NCI-H82 (cell line): ENCODE results near the gene TOR4A.
"Not testable (repeated sequence)": the region's sequence is repeated elsewhere in the genome, so short reads cannot be mapped to it uniquely, and the experiment has no call there.

ENCODE experiments used
- DNase-seq: peaks from one replicate; lab custom pipeline; 2025; lab: John Stamatoyannopoulos, UW

Gene TOR4A

GRCh38 chr9:137237759-137238726 lies 39.5 kb upstream of the TOR4A start:
- peak; percentile 48 for DNase-seq

- not testable (repeated sequence) for DNase-seq
Observed at GRCh38 chr9:137239541-137240200, 37.9 kb upstream of the TOR4A start.

GRCh38 chr9:137240318-137240840 lies 37.1 kb upstream of the TOR4A start:
- peak; percentile 71 for DNase-seq

GRCh38 chr9:137240841-137241489 lies 36.6 kb upstream of the TOR4A start, which contains the start of gene TUBB4B:
Gene TUBB4B (plus strand): TSS chr9:137241287. CDS start chr9:137241361, 74 bp downstream.
- peak; percentile 100 for DNase-seq

- peak; percentile 94 for DNase-seq
Observed at GRCh38 chr9:137241490-137242268, 35.8 kb upstream of the TOR4A start.

- DNase-seq = no peak
Observed at GRCh38 chr9:137242269-137243203, 35.0 kb upstream of the TOR4A start.

GRCh38 chr9:137243266-137243625 lies 34.3 kb upstream of the TOR4A start:
- not testable (repeated sequence) for DNase-seq

- peak; percentile 63 for DNase-seq
Observed at GRCh38 chr9:137243626-137244485, 33.7 kb upstream of the TOR4A start.

GRCh38 chr9:137244486-137245449 lies 32.8 kb upstream of the TOR4A start:
- DNase-seq = peak; percentile 63

- no peak for DNase-seq
Observed at GRCh38 chr9:137245450-137246421, 31.8 kb upstream of the TOR4A start.

GRCh38 chr9:137247135-137247915 lies 30.2 kb upstream of the TOR4A start:
- no peak for DNase-seq

GRCh38 chr9:137247916-137248175 lies 29.7 kb upstream of the TOR4A start:
- DNase-seq = no peak

- no peak for DNase-seq
Observed at GRCh38 chr9:137250329-137251193, 27.0 kb upstream of the TOR4A start.

GRCh38 chr9:137251194-137251461 lies 26.4 kb upstream of the TOR4A start, which contains the start of gene STPG3:
Gene STPG3 (plus strand): TSS chr9:137251286. CDS start chr9:137251287, 1 bp downstream.
- no peak for DNase-seq

- no peak for DNase-seq
Observed at GRCh38 chr9:137251490-137252268, 25.8 kb upstream of the TOR4A start.
